ENCODE results near the gene DUSP10.

DUSP10 gene

DNA sequence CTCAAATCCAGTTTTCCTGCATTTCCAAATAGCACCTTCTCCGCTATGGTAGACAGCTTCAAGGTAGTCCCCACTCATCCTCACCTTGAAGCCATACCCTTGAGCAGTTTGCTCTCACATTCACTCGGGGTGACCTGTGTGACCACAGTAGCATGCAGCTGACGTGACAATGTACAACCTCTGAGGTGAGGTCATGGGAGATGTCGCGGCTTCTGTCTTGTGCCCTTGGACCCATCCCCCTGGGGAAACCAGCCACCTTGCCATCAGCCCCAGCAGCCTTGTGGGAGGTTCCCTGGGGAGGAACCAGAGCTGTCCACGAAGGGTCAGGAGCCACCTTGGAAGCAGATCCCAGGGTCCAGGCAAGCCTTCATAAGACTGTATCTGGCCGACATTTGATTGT, 38.3 kb upstream of the DUSP10 start:
- Histone ChIP-seq H2BK5ac (ENCODE audit: low read depth, low read length, poor library complexity, severe bottlenecking) (no peak overlapping the region), H3K36me3 (ENCODE audit: control insufficient read depth in 1 of 2, insufficient read depth in 2 of 2, low read depth in 1 of 2, low read length in 2 of 2) (no peaks in the 10 kb centered on the region), H3K27ac (ENCODE audit: low read length, poor library complexity, severe bottlenecking) (no peak overlapping the region), H2AFZ (ENCODE audit: low read depth, low read length) (no peak overlapping the region), H4K91ac (ENCODE audit: low read length) (no peak overlapping the region), H3K4me2 (ENCODE audit: low read length, poor library complexity, severe bottlenecking) (no peak overlapping the region), H3K27me3 (ENCODE audit: control insufficient read depth in 1 of 2, insufficient read depth in 1 of 2, low read length in 2 of 2) (peaks cover 0 to 3% of the 10 kb centered on the region in 2 experiments), H3K4me1 (ENCODE audit: control insufficient read depth, insufficient read depth, low read depth, low read length) (peaks cover 1% of the 10 kb centered on the region), H3K9ac (ENCODE audit: low read length) (no peak overlapping the region), H3K14ac (ENCODE audit: low read length in 2 of 2) (peak overlapping the region in 1 of 2 experiments; percentile 13), H4K8ac (ENCODE audit: low read length) (no peak overlapping the region), H2AK5ac (ENCODE audit: low read length, severe bottlenecking) (no peak overlapping the region), H3K4ac (ENCODE audit: low read depth in 1 of 2, low read length in 2 of 2) (no peak overlapping the region), H2BK120ac (ENCODE audit: low read depth, low read length) (no peak overlapping the region), H3K79me1 (replicated peaks; ENCODE audit: low read length, poor library complexity, severe bottlenecking) (no peaks in the 10 kb centered on the region), H3K9me3 (ENCODE audit: control insufficient read depth, low read length) (no peaks in the 10 kb centered on the region), H3K4me3 (ENCODE audit: insufficient read depth in 1 of 2, low read depth in 1 of 2, low read length in 2 of 2) (no peak overlapping the region), H3K23ac (ENCODE audit: low read length in 2 of 2) (no peak overlapping the region), H3K18ac (ENCODE audit: low read depth in 1 of 2, low read length in 2 of 2) (no peak overlapping the region), H2BK12ac (ENCODE audit: low read length in 2 of 2) (peak overlapping the region in 1 of 2 experiments; percentile 64), H2BK15ac (ENCODE audit: low read depth, poor library complexity, severe bottlenecking) (no peak overlapping the region)
- 93% methylated on average over 7 of the region's 7 CpGs for WGBS
- no peak for DNase-seq

DNA sequence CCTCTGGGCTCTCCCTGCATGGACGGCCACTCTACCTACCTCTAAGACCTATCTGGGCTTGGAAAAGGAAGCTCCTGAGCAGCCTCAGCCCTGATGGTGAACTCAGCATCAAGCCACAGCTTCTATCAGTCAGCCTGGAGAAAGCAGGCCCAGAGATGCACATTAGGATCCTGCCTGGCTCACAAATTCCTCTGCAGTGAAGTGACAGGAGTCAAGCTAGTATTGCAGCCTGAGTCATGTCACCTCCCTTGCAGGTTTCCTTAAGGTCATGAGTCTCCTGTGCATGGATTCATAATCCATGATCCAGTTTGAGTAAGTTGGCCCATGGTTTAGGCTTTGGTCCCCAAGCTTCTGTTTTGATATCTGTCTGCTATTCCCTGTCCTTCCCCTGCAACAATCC, 37.9 kb upstream of the DUSP10 start:
- Histone ChIP-seq H2BK120ac (ENCODE audit: low read depth, low read length) (no peak overlapping the region), H2AK5ac (ENCODE audit: low read length, severe bottlenecking) (no peak overlapping the region), H3K18ac (ENCODE audit: low read depth in 1 of 2, low read length in 2 of 2) (peak overlapping the region in 1 of 2 experiments; percentile 5), H3K36me3 (ENCODE audit: control insufficient read depth in 1 of 2, insufficient read depth in 2 of 2, low read depth in 1 of 2, low read length in 2 of 2) (no peaks in the 10 kb centered on the region), H2AFZ (ENCODE audit: low read depth, low read length) (no peak overlapping the region), H4K91ac (ENCODE audit: low read length) (no peak overlapping the region), H2BK5ac (ENCODE audit: low read depth, low read length, poor library complexity, severe bottlenecking) (no peak overlapping the region), H3K4ac (ENCODE audit: low read depth in 1 of 2, low read length in 2 of 2) (no peak overlapping the region), H3K79me1 (replicated peaks; ENCODE audit: low read length, poor library complexity, severe bottlenecking) (no peaks in the 10 kb centered on the region), H3K9me3 (ENCODE audit: control insufficient read depth, low read length) (no peaks in the 10 kb centered on the region), H3K4me3 (ENCODE audit: insufficient read depth in 1 of 2, low read depth in 1 of 2, low read length in 2 of 2) (no peak overlapping the region), H3K14ac (ENCODE audit: low read length in 2 of 2) (peak overlapping the region in 1 of 2 experiments; percentile 1), H3K27me3 (ENCODE audit: control insufficient read depth in 1 of 2, insufficient read depth in 1 of 2, low read length in 2 of 2) (no peaks in the 10 kb centered on the region), H3K27ac (ENCODE audit: low read length, poor library complexity, severe bottlenecking) (no peak overlapping the region), H3K23ac (ENCODE audit: low read length in 2 of 2) (no peak overlapping the region), H3K4me1 (ENCODE audit: control insufficient read depth, insufficient read depth, low read depth, low read length) (peaks cover 1% of the 10 kb centered on the region), H2BK15ac (ENCODE audit: low read depth, poor library complexity, severe bottlenecking) (no peak overlapping the region), H3K4me2 (ENCODE audit: low read length, poor library complexity, severe bottlenecking) (no peak overlapping the region), H2BK12ac (ENCODE audit: low read length in 2 of 2) (peak overlapping the region in 1 of 2 experiments; percentile 17), H3K9ac (ENCODE audit: low read length) (no peak overlapping the region), H4K8ac (ENCODE audit: low read length) (no peak overlapping the region)
- 96% methylated on average over 1 of the region's 1 CpG for WGBS
- no peak for DNase-seq

DNA sequence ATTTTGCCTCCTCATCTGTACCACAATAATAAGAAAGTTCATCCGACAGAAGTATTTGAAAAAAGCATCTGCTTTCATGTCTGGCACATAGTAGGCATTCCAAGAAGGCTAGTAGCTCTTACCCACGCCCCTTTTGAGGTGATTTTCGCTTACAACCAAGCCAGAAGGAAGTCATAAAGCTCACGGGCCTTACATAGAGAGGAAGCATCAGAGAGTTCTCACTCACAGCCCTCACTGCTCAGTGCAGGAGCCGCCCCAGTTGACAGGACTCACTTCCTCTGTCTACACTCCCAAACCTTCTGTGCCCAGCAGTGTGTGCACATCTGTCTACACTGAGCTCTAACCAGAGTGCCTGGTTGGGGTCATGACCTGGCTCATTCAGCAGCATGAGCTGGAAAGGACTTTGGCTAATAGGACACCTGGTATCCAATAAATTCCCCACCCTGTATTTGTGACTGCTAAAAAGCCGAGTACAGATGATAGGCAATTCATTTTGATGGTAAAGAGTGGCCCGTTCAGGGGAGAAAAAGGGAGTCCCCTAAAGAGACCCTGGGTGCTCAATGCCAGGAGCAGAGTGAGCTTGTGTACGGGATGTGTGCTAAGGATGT, 36.8 kb upstream of the DUSP10 start:
- Histone ChIP-seq H2BK12ac (ENCODE audit: low read length in 2 of 2) (peak overlapping the region in 1 of 2 experiments; percentile 37), H3K4ac (ENCODE audit: low read depth in 1 of 2, low read length in 2 of 2) (no peak overlapping the region), H2AFZ (ENCODE audit: low read depth, low read length) (no peak overlapping the region), H3K14ac (ENCODE audit: low read length in 2 of 2) (no peak overlapping the region), H2BK120ac (ENCODE audit: low read depth, low read length) (no peak overlapping the region), H3K9ac (ENCODE audit: low read length) (no peak overlapping the region), H3K36me3 (ENCODE audit: control insufficient read depth in 1 of 2, insufficient read depth in 2 of 2, low read depth in 1 of 2, low read length in 2 of 2) (no peaks in the 10 kb centered on the region), H2BK5ac (ENCODE audit: low read depth, low read length, poor library complexity, severe bottlenecking) (no peak overlapping the region), H4K91ac (ENCODE audit: low read length) (no peak overlapping the region), H3K4me3 (ENCODE audit: insufficient read depth in 1 of 2, low read depth in 1 of 2, low read length in 2 of 2) (no peak overlapping the region), H2AK5ac (ENCODE audit: low read length, severe bottlenecking) (no peak overlapping the region), H3K4me1 (ENCODE audit: control insufficient read depth, insufficient read depth, low read depth, low read length) (peaks cover 1% of the 10 kb centered on the region), H3K27ac (ENCODE audit: low read length, poor library complexity, severe bottlenecking) (no peak overlapping the region), H3K79me1 (replicated peaks; ENCODE audit: low read length, poor library complexity, severe bottlenecking) (no peaks in the 10 kb centered on the region), H3K4me2 (ENCODE audit: low read length, poor library complexity, severe bottlenecking) (no peak overlapping the region), H3K23ac (ENCODE audit: low read length in 2 of 2) (no peak overlapping the region), H3K27me3 (ENCODE audit: control insufficient read depth in 1 of 2, insufficient read depth in 1 of 2, low read length in 2 of 2) (no peaks in the 10 kb centered on the region), H4K8ac (ENCODE audit: low read length) (no peak overlapping the region), H3K9me3 (ENCODE audit: control insufficient read depth, low read length) (no peaks in the 10 kb centered on the region), H2BK15ac (ENCODE audit: low read depth, poor library complexity, severe bottlenecking) (no peak overlapping the region), H3K18ac (ENCODE audit: low read depth in 1 of 2, low read length in 2 of 2) (no peak overlapping the region)
- WGBS: 92% methylated on average over 8 of the region's 8 CpGs
- no peak for DNase-seq

DNA sequence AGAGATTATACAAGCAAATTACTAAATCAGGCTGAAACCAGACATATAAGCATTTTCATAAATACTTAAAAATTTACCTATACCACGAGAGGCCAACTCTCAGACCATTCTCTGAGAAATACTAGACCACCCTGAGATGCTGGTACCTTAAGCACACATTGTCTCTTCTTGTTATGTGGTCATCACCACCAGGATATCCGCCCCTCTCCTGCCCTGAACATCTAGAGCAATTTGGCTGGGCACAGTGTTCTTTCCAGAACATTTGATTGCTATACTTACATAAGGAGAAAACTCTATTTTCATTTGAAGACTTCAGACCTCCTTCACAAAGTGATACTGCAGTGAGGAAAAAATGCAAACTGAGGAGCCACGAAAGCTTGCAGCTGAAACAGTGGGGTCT, 36.2 kb upstream of the DUSP10 start:
- H2AK5ac ChIP-seq (ENCODE audit: low read length, severe bottlenecking): no peak overlapping the region
- H3K14ac ChIP-seq (ENCODE audit: low read length in 2 of 2): no peak overlapping the region
- H3K23ac ChIP-seq (ENCODE audit: low read length in 2 of 2): no peak overlapping the region
- H3K4ac ChIP-seq (ENCODE audit: low read depth in 1 of 2, low read length in 2 of 2): no peak overlapping the region
- no peak overlapping the region for H4K8ac ChIP-seq (ENCODE audit: low read length)
- H3K27me3 ChIP-seq (ENCODE audit: control insufficient read depth in 1 of 2, insufficient read depth in 1 of 2, low read length in 2 of 2): no peaks in the 10 kb centered on the region
- H3K4me1 ChIP-seq (ENCODE audit: control insufficient read depth, insufficient read depth, low read depth, low read length): peaks cover 1% of the 10 kb centered on the region
- no peak overlapping the region for H2AFZ ChIP-seq (ENCODE audit: low read depth, low read length)
- H3K9ac ChIP-seq (ENCODE audit: low read length): no peak overlapping the region
- no peaks in the 10 kb centered on the region for H3K79me1 ChIP-seq (replicated peaks; ENCODE audit: low read length, poor library complexity, severe bottlenecking)
- no peak overlapping the region for H3K4me2 ChIP-seq (ENCODE audit: low read length, poor library complexity, severe bottlenecking)
- no peaks in the 10 kb centered on the region for H3K9me3 ChIP-seq (ENCODE audit: control insufficient read depth, low read length)
- no peaks in the 10 kb centered on the region for H3K36me3 ChIP-seq (ENCODE audit: control insufficient read depth in 1 of 2, insufficient read depth in 2 of 2, low read depth in 1 of 2, low read length in 2 of 2)
- no peak overlapping the region for H2BK120ac ChIP-seq (ENCODE audit: low read depth, low read length)
- no peak overlapping the region for H3K18ac ChIP-seq (ENCODE audit: low read depth in 1 of 2, low read length in 2 of 2)
- WGBS: 91% methylated on average over 3 of the region's 3 CpGs
- no peak overlapping the region for H2BK12ac ChIP-seq (ENCODE audit: low read length in 2 of 2)
- no peak overlapping the region for H3K27ac ChIP-seq (ENCODE audit: low read length, poor library complexity, severe bottlenecking)
- H3K4me3 ChIP-seq (ENCODE audit: insufficient read depth in 1 of 2, low read depth in 1 of 2, low read length in 2 of 2): no peak overlapping the region
- no peak overlapping the region for H2BK5ac ChIP-seq (ENCODE audit: low read depth, low read length, poor library complexity, severe bottlenecking)
- no peak overlapping the region for H4K91ac ChIP-seq (ENCODE audit: low read length)
- DNase-seq: no peak
- no peak overlapping the region for H2BK15ac ChIP-seq (ENCODE audit: low read depth, poor library complexity, severe bottlenecking)

Data from mesenchymal stem cell (in vitro differentiated cells and primary cell).